GM15510 (cell line): Measurements from ENCODE around the gene BCAT1.

ENCODE experiments used
- POLR2A ChIP-seq: IDR thresholded peaks from 3 replicates; pipeline ENCODE4 v1.6.1; 2011; ENCODE audit warnings: borderline replicate concordance; ENCODE audit not compliant: insufficient read length; ENCODE audit errors: extremely low read depth

The BCAT1 gene

GRCh38 chr12:24940157-24940556 is 8.7 kb downstream of the BCAT1 start:
- TF ChIP-seq POLR2A = no peak

- no peak for TF ChIP-seq POLR2A
Measured at GRCh38 chr12:24938341-24938740, 10.6 kb downstream of the BCAT1 start.

- no peak for TF ChIP-seq POLR2A
Measured at GRCh38 chr12:24937553-24938244, 11.2 kb downstream of the BCAT1 start.

- no peak for TF ChIP-seq POLR2A
Measured at GRCh38 chr12:24933694-24934407, 15.1 kb downstream of the BCAT1 start.

GRCh38 chr12:24931666-24932405 is 17.1 kb downstream of the BCAT1 start:
- no peak for TF ChIP-seq POLR2A

- TF ChIP-seq POLR2A = no peak
Measured at GRCh38 chr12:24929953-24930352, 18.9 kb downstream of the BCAT1 start.

- no peak for TF ChIP-seq POLR2A
Measured at GRCh38 chr12:24928131-24928530, 20.8 kb downstream of the BCAT1 start.

GRCh38 chr12:24922090-24922489 is 26.8 kb downstream of the BCAT1 start:
- TF ChIP-seq POLR2A = no peak

- TF ChIP-seq POLR2A = no peak
Measured at GRCh38 chr12:24921251-24922038, 27.5 kb downstream of the BCAT1 start.

GRCh38 chr12:24920141-24920540 is 28.8 kb downstream of the BCAT1 start:
- no peak for TF ChIP-seq POLR2A

GRCh38 chr12:24919346-24920001 is 29.4 kb downstream of the BCAT1 start:
- TF ChIP-seq POLR2A = no peak

- TF ChIP-seq POLR2A = no peak
Measured at GRCh38 chr12:24918596-24918995, 30.3 kb downstream of the BCAT1 start.

GRCh38 chr12:24915501-24915900 is 33.4 kb downstream of the BCAT1 start:
- no peak for TF ChIP-seq POLR2A

- no peak for TF ChIP-seq POLR2A
Measured at GRCh38 chr12:24913953-24914352, 34.9 kb downstream of the BCAT1 start.
